H1 (cell line): ENCODE measurements around the gene ZNF613. TPM values are rescaled to one million over a fixed set of nuclear protein-coding genes. Genes with fewer than 3 reads are reported as not detected.

Experiments
- ASH2L ChIP-seq: fragments of 200-600, 300-600 bp; sonication (generic); IDR thresholded peaks from one replicate; pipeline ENCODE4 v1.7.1; 2017; ENCODE audit warnings: low read length
- CHD2 ChIP-seq: IDR thresholded peaks from 2 replicates; pipeline ENCODE4 v1.6.1; 2012; ENCODE audit warnings: low read length, improper control_type of control experiment
- CREB1 ChIP-seq: IDR thresholded peaks from 2 replicates; pipeline ENCODE4 v1.6.1; 2012; ENCODE audit warnings: inconsistent platforms
- KDM4A ChIP-seq: IDR thresholded peaks from one replicate; pipeline ENCODE4 v1.7.1; 2012; ENCODE audit warnings: low read depth, mild to moderate bottlenecking, moderate library complexity, low read length, inconsistent platforms; ENCODE audit not compliant: severe bottlenecking
- KDM5A ChIP-seq: fragments of 200-600 bp; IDR thresholded peaks from 2 replicates; pipeline ENCODE4 v1.7.1; 2012; ENCODE audit warnings: mild to moderate bottlenecking, low read length, inconsistent platforms, mixed read lengths
- PHF8 ChIP-seq: fragments of 200-600 bp; sonication (generic); conservative IDR thresholded peaks from 2 replicates; pipeline ENCODE4 v1.7.1; 2012; ENCODE audit warnings: low read depth, mild to moderate bottlenecking, inconsistent platforms, low read length, moderate library complexity
- POLR2A ChIP-seq, 2 experiments: IDR thresholded peaks; 1 replicate in 1 of 2; 2 replicates in 1 of 2; pipeline ENCODE4 v1.6.1; 2011; ENCODE audit warnings: low read depth in 2 of 2, low read length in 2 of 2, mild to moderate bottlenecking in 2 of 2; ENCODE audit errors: control extremely low read depth in 1 of 2
- RAD21 ChIP-seq, 2 experiments: IDR thresholded peaks in 1 of 2; conservative IDR thresholded peaks in 1 of 2; 2 replicates each; pipeline ENCODE4 v1.6.1; 2011; ENCODE audit warnings: low read depth in 2 of 2, low read length in 2 of 2, improper control_type of control experiment in 1 of 2, inconsistent platforms in 1 of 2, mild to moderate bottlenecking in 1 of 2, moderate library complexity in 1 of 2
- RFX5 ChIP-seq: IDR thresholded peaks from 2 replicates; pipeline ENCODE4 v1.6.1; 2011; ENCODE audit warnings: low read depth, low read length, improper control_type of control experiment, borderline replicate concordance
- SIN3A ChIP-seq, 2 experiments: IDR thresholded peaks in 1 of 2; conservative IDR thresholded peaks in 1 of 2; 2 replicates each; pipeline ENCODE4 v1.6.1; 2011 to 2012; ENCODE audit warnings: low read length in 2 of 2, improper control_type of control experiment in 1 of 2, low read depth in 1 of 2, mild to moderate bottlenecking in 1 of 2
- SIX5 ChIP-seq: IDR thresholded peaks from 2 replicates; pipeline ENCODE4 v1.6.1; 2011; ENCODE audit warnings: mild to moderate bottlenecking, low read depth, low read length
- SP1 ChIP-seq: IDR thresholded peaks from 2 replicates; pipeline ENCODE4 v1.6.1; 2011; ENCODE audit warnings: low read depth, low read length
- SP2 ChIP-seq: IDR thresholded peaks from 2 replicates; pipeline ENCODE4 v1.6.1; 2012; ENCODE audit warnings: mild to moderate bottlenecking, low read length, inconsistent platforms
- TAF1 ChIP-seq: IDR thresholded peaks from 2 replicates; pipeline ENCODE4 v1.6.1; 2011; ENCODE audit warnings: mild to moderate bottlenecking, low read depth, low read length
- TBP ChIP-seq: IDR thresholded peaks from 2 replicates; pipeline ENCODE4 v1.6.1; 2011; ENCODE audit warnings: low read depth, low read length, improper control_type of control experiment
- polyA plus RNA-seq, 7 experiments: library from polyadenylated mRNA; depleted of rRNA in 3 of 7; stranded (reverse) in 5 of 7; unstranded in 2 of 7; fragments of >200 nt in 5 of 7; fragments of 200-250 nt in 2 of 7; gene quantifications; 1 replicate in 5 of 7; 2 replicates in 1 of 7; 4 replicates in 1 of 7; pipeline versions ENCODE4 v1.2.1 to v1.2.3, GENCODE V29; 2011 to 2013; ENCODE audit warnings: missing spikeins in 2 of 7, mixed read lengths in 2 of 7
- total RNA-seq: library from RNA; stranded (reverse); fragmentation: NEBNext Ultra II Directional; extraction: Animal tissue kit (Norgen Biotek cat#: 25700); gene quantifications from 2 replicates; pipeline ENCODE4 v1.2.1, GENCODE V29; 2021
- TF ChIP-seq, protein P1 (sequence below): IDR thresholded peaks from 2 replicates; pipeline ENCODE4 v1.6.1; 2011; ENCODE audit warnings: low read length, improper control_type of control experiment

ZNF613 gene
- total and polyA plus RNA-seq, 2 of the 8 experiments (the other 6 are each of a cell fraction or from before 2014, with no cell fraction given), result 4.7 to 14.2 TPM

DNA sequence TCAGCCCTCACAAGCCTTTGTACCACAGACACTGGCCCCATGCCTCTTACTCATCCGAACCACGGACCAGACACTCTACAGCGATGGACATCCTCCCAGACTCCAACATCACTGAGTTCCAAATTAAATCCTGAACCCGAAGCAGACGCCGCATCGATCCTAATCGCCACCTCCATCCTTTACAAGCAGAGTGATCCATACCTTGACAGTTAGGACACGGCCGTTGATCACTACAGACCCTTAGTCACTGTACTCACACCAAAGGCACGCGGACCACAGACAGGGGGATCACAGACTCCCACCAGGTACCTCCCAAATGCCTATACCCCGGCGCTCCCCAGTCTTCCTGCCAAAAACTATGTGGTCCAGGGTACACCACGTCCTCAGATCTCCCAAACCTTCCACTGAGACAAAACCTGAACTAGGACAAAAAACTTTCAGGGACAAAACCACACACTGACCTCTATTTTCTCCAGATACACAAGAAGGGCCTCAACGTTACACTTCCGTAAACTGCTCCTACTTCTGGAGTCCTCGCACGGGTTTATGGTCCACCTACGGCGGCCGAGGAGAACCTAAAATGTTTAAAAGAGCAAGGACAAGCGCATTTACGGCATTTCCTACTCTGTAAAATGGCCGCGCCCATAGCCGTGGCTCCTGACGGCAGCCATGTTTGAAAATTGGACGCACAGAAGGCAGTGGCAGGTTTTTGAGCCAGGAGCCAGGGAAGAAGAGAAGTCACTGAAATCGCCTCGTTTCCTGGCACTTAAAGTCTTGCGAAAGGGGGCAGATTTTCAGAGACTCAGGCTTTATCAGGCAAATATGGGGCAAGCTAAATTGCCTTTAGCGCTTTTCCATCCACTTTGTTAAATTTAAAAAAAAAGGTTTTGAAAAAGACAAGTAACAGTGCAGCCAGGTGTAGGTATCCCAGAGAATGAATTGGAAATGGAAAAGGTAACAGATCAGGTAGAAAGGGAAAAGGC is 59.3 kb downstream of the ZNF613 start, which contains the start of gene ZNF350 (continued):
- TF ChIP-seq ASH2L (peak; percentile 27), SP1 (0 out of 2 replicates have a peak, but pooled peaks have one; percentile 44), TBP (peak; percentile 61; the same call in 1 of the 2 replicates), TAF1 (peak; percentile 73; the same call in 1 of the 2 replicates), KDM5A (no peak; the same call in 1 of the 2 replicates), KDM4A (peak; percentile 28), RFX5 (no peak), POLR2A (IDR thresholded peaks at IDR 0.05; ENCODE audit: control extremely low read depth in 1 of 2, low read depth in 2 of 2, low read length in 2 of 2) (peak in 1 of 2 experiments; percentile 67; a peak in 2 of 3 replicates), SP2 (no peak), SIX5 (peak; percentile 66), PHF8 (peak; percentile 46; the same call in 1 of the 2 replicates), SIN3A (conservative IDR thresholded peaks at IDR 0.05 in 1 of 2, IDR thresholded peaks at IDR 0.05 in 1 of 2; ENCODE audit: low read depth in 1 of 2, low read length in 2 of 2) (peak; percentile 49 to 87; a peak in 2 of 4 replicates), RAD21 (IDR thresholded peaks at IDR 0.05 in 1 of 2, conservative IDR thresholded peaks at IDR 0.05 in 1 of 2; ENCODE audit: low read depth in 2 of 2, low read length in 2 of 2) (no peak), CHD2 (peak; percentile 35), CREB1 (peak; percentile 39; the same call in 1 of the 2 replicates)
- TF ChIP-seq, protein P1, sequence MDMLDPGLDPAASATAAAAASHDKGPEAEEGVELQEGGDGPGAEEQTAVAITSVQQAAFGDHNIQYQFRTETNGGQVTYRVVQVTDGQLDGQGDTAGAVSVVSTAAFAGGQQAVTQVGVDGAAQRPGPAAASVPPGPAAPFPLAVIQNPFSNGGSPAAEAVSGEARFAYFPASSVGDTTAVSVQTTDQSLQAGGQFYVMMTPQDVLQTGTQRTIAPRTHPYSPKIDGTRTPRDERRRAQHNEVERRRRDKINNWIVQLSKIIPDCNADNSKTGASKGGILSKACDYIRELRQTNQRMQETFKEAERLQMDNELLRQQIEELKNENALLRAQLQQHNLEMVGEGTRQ, result no peak
